CD4-positive, alpha-beta T cell treated with Interleukin-12 subunit alpha and Interleukin-12 subunit beta, for 1 hour (primary cell): ENCODE data around the gene GET4.
"Not testable (repeated sequence)": the region's sequence is repeated elsewhere in the genome, so short reads cannot be mapped to it uniquely, and the experiment has no call there.

Source experiments
- DNase-seq: peaks from one replicate; pipeline ENCODE4 v3.0.0-alpha.2; 2020

The GET4 gene

DNA sequence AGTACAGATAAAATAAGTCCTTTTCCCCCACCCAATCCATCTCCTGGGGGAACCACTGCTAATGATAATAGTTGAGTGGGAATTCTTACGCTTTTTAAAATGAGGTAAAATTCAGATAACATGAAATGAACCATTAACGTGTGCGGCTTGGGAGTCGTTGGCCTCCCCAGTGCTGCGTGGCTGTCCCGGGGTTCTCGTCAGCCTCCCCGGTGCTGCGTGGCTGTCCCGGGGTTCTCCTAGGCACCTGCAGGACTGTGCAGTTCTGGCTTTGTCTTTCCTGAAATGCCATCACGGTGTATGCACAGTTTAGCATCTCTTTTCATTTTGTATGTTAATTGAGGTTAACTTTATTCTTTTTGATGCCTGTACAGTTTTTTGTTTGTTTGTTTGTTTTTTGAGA is 30.6 kb upstream of the GET4 start:
- no peak for DNase-seq

DNA sequence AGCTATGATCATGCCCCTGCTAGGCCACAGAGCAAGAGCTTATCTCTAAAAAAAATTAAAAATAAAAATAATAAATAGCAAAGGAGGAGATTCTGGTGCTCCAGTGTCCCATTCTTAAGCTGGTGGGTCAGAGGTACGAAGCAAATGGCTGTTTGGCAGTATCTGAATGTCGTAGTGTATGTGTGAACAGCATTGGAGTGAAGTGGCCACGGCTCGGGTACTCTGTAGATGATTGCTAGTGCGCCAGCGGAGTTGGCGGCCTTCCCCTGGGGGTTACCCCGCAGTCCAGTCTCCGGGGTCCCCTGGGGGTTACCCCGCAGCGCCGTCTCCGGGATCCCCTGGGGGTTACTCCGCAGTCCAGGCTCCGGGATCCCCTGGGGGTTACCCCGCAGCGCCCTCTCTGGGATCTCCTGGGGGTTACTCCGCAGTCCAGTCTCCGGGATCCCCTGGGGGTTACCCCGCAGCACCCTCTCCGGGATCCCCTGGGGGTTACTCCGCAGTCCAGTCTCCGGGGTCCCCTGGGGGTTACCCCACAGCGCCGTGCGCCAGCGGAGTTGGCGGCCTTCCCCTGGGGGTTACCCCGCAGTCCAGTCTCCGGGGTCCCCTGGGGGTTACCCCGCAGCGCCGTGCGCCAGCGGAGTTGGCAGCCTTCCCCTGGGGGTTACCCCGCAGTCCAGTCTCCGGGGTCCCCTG is 29.2 kb upstream of the GET4 start:
- DNase-seq = not testable (repeated sequence)

DNA sequence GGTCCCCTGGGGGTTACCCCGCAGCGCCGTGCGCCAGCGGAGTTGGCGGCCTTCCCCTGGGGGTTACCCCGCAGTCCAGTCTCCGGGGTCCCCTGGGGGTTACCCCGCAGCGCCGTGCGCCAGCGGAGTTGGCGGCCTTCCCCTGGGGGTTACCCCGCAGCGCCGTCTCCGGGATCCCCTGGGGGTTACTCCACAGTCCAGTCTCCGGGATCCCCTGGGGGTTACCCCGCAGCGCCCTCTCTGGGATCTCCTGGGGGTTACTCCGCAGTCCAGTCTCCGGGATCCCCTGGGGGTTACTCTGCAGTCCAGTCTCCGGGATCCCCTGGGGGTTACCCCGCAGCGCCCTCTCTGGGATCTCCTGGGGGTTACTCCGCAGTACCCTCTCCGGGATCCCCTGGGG is 28.6 kb upstream of the GET4 start:
- DNase-seq = not testable (repeated sequence)

DNA sequence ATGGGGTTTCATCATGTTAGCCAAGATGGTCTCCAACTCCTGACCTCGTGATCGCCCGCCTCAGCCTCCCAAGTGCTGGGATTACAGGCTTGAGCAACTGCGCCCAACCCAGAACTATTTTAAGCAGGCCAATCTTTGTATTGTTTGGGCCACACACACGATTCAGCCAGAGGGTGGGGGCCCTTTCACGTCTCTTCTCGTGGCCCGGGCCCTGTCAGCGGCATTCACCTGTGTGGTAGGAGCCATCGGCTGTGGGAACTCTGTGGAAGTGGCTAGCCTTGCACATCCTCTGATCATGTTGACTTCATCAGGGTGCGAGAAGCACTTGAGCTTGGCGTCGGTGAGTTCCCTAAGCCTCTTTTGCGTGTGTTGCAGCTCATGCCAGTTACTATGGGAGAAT is 27.2 kb upstream of the GET4 start:
- DNase-seq = no peak

DNA sequence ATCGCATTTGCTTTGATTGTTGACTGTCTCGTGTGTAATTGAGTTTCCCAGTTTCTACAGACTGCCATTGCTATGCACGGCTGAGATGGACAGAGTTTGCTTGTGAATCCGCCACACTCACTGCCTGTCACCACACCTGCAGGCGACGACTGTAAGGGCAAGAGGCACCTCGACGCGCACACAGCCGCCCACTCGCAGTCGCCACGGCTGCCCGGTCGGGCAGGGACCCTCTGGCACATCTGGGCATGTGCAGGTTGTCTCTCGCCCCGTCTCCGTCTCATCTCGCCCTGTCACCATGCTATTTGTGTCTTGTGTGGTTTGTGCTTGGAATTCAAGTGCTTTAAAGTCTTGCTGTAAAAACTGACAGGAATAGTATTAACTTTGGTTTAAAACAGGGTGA is 26.6 kb upstream of the GET4 start:
- no peak for DNase-seq

DNA sequence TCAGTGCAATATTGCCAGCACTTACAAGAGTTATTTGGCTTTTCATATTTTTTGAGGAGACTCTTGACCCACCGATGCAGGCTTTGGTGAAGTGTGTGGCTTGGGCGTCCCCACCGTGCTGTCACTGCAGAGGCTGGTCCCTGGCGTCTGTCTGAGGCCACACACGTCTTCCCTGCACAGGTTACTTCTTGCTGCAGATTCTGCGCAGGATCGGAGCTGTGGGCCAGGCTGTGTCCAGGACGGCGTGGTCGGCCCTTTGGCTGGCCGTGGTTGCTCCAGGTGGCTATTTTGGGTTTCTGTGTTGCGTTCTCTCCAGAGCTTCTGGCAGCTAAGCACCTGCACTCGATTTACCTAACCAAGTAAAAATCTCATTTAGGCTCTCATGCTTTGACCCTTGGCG is 25.1 kb upstream of the GET4 start:
- DNase-seq = no peak

DNA sequence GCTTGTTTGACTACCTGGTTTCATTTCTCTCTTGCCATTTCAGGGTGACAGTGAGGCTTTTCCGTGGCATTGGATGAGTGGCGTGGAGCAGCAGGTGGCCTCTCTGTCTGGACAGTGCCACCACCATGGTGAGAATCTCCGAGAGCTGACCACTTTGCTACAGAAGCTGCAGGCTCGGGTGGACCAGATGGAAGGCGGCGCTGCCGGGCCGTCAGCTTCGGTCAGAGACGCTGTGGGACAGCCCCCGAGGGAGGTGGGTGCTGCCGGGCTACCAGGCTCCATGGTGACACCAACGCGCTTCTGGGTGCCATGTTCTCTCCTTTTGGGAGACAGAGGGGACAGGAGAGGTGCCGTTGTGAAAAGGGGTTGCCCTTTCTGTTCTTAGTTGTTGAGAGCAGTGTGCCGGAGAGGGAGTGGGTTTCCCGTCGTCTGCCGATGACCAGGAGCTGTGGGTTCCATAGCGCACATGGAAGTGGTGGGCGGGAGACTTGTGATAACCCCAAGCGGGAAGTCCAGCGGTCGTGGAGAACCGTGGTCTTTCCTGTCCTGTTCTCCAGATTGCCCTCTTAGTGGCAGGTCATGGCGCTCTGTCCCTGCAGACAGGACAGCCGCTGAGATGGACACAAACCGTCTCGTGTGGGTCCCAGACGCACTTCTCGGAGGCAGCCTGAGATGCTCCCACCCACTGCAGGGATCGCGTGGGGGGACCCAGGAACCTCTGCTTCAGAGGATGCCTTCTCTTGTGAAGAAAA is 22.8 kb upstream of the GET4 start:
- DNase-seq = no peak

DNA sequence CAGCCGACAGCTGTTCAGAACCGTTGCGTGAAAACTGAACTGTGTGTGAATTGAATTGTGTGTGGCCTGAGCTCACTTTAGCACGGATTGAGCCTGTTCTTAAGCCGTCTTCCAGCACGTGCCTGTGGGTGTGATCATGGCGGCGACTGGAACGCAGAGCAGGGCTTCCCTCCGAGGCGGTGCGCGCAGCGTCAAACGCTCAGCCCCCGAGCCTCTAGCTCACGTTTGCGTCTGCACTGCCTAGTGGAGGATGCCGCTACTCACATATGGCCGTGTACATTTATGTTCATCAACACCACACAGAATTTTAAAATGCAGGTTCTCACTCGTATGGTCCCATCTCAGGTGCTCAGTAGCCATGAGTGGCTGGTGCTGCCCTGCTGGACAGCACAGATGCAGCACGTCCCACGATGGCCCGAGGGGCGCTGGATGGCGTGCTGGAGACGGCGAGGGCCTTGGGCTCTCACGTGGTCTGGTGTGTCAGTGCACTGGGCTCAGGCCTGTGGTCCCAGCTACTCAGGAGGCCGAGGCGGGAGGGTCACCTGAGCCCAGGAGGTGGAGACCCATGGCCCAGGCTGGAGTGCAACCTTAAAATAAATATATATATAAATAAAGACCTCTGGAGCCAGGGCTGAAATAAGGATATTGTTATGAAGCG is 22.1 kb upstream of the GET4 start:
- no peak for DNase-seq

DNA sequence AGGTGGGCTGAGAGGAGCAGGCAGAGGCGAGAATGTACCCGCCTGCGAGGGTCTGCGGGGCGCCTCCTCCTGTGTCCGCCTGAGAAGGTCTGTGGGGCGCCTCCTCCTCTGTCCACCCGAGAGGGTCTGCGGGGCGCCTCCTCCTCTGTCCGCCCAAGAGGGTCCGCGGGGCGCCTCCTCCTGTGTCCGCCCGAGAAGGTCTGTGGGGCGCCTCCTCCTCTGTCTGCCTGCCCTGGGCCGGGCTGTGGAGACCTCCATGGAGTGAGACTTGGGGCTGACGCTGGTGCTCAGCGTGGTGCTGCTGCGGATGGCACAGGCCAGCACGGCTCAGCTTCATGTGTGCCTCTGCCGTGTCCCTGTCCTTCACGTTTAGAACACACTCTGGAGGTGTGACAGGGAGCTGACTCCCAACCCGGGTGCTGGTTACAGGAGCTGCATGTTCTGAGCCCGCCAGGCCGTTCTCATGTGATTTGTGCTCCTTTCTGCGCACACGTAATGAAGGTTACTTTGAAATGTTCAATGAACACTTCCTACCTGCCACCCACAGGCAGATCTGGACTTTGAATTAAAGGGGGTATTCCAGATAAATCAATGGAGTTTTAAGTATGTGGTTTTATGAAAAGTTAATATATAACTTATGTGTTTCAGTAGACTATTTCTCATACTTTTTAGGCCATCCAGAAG is 20.5 kb upstream of the GET4 start:
- DNase-seq = no peak

DNA sequence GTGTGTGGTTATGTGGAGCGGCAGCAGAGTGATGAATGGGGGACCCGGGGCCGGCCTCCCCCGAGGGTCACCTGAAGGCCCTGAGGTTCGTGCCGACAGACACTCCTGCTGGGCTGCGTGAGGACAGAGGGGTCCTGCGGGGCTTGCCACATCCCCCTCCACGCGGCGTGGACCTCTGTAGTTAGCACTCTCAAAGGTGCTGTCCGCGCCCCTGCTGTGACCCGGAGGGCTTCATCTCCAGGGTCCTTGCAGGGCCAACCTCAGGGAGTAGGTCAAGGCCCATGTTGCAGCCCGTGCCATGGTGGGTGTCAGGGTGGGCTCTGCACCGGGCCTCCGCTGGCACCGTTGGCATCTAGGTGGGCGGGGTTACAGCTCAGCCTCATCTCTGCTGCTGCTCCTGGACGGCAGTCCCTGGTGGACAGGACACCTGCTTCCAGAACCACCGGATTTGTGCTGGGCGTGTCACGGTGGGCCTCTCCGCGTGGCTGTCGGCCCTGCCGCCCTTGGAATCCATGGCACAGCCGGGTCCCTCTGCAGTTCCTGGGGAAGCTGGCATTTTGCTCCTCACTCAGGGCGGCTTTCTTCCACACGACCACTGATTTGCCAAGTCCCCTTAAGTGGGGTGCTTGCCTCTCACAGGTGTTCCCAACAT is 19.8 kb upstream of the GET4 start:
- DNase-seq = no peak

DNA sequence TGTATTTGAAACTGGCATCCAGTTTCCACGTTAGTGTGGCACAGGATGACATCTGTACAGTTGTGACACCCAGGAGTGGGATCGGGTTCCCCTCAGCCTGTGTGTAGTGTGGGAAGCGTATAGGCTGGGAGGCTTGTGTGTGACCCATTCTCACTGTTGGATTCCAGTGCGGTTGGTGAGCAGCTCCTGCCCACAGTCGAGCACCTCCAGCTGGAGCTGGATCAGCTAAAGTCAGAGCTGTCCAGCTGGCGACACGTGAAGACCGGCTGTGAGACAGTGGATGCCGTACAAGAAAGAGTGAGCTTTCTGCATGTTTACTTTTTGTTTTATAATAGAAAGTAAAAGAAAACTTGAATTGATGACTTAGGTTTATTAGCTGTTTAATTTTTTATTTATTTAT is 18.7 kb upstream of the GET4 start:
- DNase-seq = no peak

DNA sequence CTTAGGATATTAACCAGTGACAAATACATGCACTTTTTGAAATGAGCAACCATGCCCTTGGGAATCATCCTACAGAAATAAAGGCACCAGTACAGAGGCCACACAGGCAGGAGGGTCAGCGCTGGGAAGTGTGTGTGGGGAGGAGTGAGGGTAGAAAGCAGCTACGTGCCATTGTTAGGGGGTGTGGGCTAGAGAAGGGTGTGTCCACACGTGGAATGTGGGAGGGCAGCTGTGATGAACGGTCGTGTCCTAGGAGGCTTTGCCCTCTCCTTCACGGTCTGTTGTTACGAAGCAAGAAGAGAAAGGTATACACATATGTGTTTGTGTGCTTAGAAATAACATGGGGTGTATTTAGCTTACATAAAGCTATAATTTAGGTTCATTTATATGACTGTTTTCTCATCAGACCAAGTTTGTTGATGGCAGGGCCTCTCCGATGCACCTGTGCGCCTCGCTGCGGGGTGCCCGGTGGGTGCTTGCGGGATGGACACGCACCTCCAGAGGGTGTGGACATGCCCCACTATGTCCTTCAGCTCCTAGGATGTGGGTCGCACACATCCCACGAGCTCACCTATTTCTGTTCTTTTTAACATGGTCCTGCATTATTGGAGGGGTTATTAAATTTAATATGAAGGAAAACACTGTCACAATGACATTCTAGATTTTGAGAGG is 16.9 kb upstream of the GET4 start:
- DNase-seq = no peak

DNA sequence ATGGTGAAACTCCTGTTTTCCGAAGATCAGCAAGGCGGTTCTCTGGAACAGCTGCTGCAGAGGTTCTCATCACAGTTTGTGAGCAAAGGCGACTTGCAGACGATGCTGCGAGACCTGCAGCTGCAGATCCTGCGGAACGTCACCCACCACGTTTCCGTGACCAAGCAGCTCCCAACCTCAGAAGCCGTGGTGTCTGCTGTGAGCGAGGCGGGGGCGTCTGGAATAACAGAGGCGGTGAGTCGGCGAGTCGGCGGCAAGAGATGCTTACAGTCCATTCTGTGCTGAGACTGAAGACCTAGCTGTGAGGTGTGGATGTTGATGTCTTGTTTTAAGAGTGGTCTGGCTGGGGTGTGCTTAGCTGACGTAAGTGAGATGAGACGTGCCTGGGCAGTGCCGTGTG is 16.2 kb upstream of the GET4 start:
- no peak for DNase-seq

DNA sequence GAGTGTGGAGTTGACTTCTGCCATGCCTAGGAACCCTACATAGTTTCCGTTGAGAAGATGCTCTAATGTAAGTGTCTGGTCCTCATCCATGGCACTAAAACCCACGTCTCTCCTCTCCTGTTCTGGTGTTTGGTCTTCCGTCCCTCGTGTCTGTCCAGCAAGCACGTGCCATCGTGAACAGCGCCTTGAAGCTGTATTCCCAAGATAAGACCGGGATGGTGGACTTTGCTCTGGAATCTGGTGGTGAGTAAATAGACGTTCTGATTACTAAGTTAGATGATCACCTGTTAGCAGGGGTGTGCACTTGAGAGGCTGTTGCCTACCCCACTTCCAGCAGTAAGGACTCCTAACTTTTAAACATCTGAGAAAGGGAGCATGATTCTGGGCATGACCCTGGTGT is 15.1 kb upstream of the GET4 start:
- no peak for DNase-seq

DNA sequence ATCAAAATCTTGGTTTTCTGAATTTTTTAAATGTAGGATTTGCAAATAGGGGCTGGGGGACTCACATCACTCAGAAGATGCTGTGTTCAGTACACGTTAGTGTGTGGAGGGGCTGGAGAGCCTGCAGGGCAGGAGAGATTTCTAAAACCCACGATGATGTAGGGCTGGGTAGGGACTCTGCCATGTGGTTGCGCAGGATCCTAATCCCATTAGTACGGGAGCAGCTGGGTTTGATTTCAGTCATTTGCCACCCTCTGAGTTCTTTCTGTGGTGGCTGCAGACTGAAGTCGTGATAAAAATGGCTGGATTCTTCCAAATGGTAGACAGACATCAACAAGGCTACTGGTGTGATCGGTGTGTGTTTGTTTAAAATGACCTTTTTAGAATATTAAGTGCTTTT is 14.2 kb upstream of the GET4 start:
- DNase-seq = no peak

DNA sequence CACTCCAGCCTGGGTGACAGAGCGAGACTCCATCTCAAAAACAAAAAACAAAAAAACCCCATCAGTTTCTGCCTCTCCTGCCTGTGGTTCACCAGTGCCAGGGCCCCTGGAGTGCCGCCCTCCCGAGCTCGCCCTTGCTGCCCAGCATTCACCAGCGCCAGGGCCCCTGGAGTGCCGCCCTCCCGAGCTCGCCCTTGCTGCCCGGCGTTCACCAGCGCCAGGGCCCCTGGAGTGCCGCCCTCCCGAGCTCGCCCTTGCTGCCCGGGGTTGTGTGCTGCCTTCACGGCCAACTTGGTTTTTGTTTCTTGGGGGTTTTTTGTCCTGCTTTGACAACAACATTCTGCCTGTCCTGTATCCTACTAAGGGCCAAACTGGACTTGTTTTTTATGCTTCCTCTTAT is 13.2 kb upstream of the GET4 start:
- no peak for DNase-seq

DNA sequence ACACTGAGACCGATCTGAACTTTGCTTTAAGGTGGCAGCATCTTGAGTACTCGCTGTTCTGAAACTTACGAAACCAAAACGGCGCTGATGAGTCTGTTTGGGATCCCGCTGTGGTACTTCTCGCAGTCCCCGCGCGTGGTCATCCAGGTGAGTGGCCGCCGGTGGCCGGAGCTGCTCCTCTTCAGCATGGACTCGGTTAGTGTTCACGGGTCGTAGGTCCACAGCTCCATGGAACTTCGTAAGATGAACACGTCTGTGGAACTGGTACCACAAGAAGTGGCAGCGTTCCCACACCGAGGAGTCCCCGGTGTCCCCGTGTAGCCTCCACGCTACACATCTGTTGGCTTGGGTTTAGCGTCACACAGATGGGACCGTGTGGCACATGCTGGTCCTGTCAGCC is 10.4 kb upstream of the GET4 start:
- no peak for DNase-seq

DNA sequence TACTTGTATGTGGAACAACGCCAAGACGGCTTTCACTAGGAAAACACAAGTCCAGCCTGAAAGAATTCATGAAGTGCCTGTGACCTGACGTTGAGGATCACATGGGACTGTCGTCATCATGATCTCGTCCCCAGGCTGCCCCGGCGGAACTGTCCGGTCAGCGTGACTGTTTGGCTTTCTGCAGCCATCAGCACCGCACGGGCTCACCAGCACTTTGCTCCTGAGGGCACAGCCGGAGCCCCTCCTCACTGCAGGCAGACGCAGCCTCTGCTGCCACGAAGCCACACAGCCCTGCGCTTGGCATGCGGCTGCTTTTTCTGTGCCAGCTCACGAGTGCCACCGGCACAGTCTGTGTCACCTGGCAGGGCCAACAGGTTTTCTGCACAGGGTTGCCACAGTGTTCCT is 9.4 kb upstream of the GET4 start:
- DNase-seq = no peak

DNA sequence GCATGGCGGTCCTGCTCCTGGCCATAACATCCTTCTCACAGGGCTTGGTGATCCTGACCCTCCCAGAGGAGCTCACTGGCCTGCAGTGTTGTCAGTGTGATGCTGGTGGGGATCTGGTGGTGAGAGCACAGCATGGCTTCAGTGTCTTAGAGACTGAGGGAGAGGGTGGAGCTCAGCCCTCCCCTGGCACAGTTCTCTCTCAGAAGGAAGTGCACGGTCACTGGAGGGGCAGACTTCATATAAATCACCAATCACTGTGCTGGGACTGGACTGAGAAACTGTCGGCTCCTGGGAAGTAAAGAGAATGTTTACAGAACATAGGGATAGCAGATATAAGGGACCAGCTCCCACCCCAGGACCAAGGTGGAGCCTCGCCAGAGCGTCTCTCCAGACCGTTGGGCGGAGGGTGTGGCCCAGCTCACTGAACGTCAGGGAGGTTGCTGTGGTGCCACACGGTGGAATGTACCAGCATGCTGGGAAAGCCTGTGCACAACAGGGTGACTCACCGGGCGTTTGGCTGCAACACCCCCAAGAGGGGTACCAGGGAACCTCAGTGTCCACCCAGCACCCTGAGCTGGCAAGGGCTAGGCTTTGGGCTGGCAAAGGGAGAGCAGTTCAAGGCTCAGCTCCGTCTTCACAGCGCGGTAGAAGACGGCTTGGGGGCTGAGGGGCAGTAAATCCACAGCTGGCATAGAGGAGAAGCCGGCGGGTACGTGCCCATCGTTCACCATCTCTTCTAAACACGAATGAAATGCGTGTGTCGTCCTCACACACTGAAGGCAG is 8.8 kb upstream of the GET4 start:
- DNase-seq = no peak

DNA sequence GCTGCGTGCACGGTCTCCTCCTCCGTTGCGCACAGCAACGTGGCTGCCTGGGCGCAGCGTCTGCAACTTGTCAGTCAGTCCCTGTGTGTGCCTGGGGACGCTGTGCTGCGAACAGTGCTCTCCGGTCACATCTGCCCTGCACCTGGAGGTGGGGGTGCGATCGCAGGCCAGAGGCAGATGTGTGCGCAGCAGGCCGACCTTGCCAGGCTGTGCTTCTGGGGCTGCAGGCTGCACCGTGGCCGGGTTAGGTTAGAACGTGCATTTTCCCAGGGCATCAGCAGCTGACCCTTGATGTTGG is 8.2 kb upstream of the GET4 start:
- no peak for DNase-seq

DNA sequence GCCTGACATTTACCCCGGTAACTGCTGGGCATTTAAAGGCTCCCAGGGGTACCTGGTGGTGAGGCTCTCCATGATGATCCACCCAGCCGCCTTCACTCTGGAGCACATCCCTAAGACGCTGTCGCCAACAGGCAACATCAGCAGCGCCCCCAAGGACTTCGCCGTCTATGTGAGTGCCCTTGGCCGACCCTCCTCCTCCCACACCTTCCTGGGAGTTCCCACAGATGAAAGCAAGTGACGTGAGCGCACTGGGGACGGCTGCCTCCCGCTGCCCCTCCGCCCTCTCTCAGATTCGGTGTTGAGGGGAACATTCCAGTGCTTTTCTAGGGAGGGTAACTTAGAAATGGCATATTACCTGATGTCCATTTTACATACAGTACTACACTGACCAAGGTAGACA is 7.0 kb upstream of the GET4 start:
- no peak for DNase-seq

DNA sequence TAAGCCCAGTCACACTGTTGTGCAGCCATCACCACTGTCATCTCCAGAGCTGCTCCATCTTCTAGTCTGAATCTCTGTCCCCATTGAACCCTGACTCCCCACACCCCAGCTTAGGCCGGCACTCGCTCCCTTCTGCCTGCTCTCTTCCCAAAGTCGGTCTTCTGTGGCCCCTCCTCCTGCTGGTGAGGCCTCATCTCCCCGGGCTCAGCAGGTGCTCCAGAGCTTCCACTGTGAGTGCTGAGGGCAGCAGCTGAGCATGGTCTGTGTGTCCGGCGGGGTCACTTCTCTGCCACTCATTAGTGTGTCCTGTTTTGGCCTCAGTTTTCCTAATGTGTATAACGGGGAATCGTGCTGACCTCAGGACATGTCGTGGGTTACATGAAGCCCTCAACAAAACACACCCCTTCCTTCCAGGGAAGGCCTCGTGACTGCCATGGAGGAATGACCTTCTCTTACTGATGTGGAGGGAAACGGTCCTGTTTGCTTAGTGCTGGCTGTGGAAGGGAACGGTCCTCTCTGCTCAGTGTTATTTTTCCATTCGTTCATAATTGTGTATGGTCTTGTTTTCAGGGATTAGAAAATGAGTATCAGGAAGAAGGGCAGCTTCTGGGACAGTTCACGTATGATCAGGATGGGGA is 4.3 kb upstream of the GET4 start:
- no peak for DNase-seq
